Kidney (tissue), 14 donors: ENCODE measurements around the gene SEMA5B. TPM values are rescaled to one million over a fixed set of nuclear protein-coding genes. Genes with fewer than 3 reads are reported as not detected.
A peak's percentile ranks its signal among the peaks of the same experiment; 100 is the strongest.

Experiments
- DNase-seq, 5 donors: peaks; one replicate each; pipeline ENCODE4 v3.0.0-alpha.2; 2013 to 2020
- FAIRE-seq: peaks from 2 replicates; lab custom pipeline; 2012; peaks lifted over from hg19 to GRCh38; lab: Jason Lieb, UNC
- H3K27ac ChIP-seq, 2 donors: one replicate each; pipeline ENCODE4 v1.7.0; 2013; ENCODE audit warnings: low read depth in 2 of 2, low read length in 2 of 2, inconsistent platforms in 1 of 2
- H3K27me3 ChIP-seq: one replicate; pipeline ENCODE4 v1.7.1; 2013; ENCODE audit warnings: low read length, inconsistent platforms; ENCODE audit not compliant: control insufficient read depth, insufficient read depth
- H3K36me3 ChIP-seq, 3 donors: one replicate each; pipeline versions ENCODE4 v1.7.0 to v1.7.1; 2013; ENCODE audit warnings: low read length in 3 of 3, control low read depth in 1 of 3, inconsistent platforms in 1 of 3; ENCODE audit not compliant: insufficient read depth in 3 of 3, control insufficient read depth in 2 of 3
- H3K4me1 ChIP-seq, 3 donors: one replicate each; pipeline versions ENCODE4 v1.7.0 to v1.7.1; 2013; ENCODE audit warnings: low read length in 3 of 3, inconsistent platforms in 1 of 3, low read depth in 1 of 3; ENCODE audit not compliant: control insufficient read depth in 2 of 3, insufficient read depth in 2 of 3
- H3K4me3 ChIP-seq, 3 donors: one replicate each; pipeline versions ENCODE4 v1.7.0 to v1.8.1; 2013; ENCODE audit warnings: low read length in 3 of 3, control low read depth in 1 of 3, inconsistent platforms in 1 of 3
- H3K9ac ChIP-seq, 3 donors: one replicate each; pipeline versions ENCODE4 v1.7.0 to v1.7.1; 2013; ENCODE audit warnings: low read length in 3 of 3, control low read depth in 1 of 3, inconsistent platforms in 1 of 3
- H3K9me3 ChIP-seq, 3 donors: one replicate each; pipeline versions ENCODE4 v1.7.0 to v1.7.1; 2013; ENCODE audit warnings: low read length in 3 of 3, control low read depth in 1 of 3, inconsistent platforms in 1 of 3; ENCODE audit not compliant: control insufficient read depth in 2 of 3, insufficient read depth in 1 of 3
- CTCF ChIP-seq: IDR thresholded peaks from 3 replicates; pipeline ENCODE4 v1.5.1; 2012; ENCODE audit warnings: mild to moderate bottlenecking, moderate library complexity, borderline replicate concordance; ENCODE audit not compliant: insufficient read depth; ENCODE audit errors: extremely low read depth
- intact Hi-C: fragments of 100-400 bp; cut with DNase I; formaldehyde crosslinking; loops from one replicate; pipeline ENCODE4 v1.11.1; 2022
- polyA plus RNA-seq: library from polyadenylated mRNA; stranded (reverse); fragments of 350-450 nt; fragmentation: Illumina TruSeq; extraction: RNeasy Lipid Tissue Mini Kit (QIAGEN cat#74804); gene quantifications from one replicate; pipeline ENCODE4 v1.2.3, GENCODE V29; 2014; ENCODE audit warnings: low read depth, low replicate concordance; ENCODE audit not compliant: insufficient read depth
- total RNA-seq: library from RNA; stranded (reverse); fragmentation: NEBNext Ultra II Directional; extraction: Animal tissue kit (Norgen Biotek cat#: 25700); gene quantifications from one replicate; pipeline ENCODE4 v1.2.1, GENCODE V29; 2021
- donor health status: control.
- donor health status: control.
- donor health status: control.
- donor health status: control.
- donor health status: control.
- donor health status: DM: yes; HTN: yes; CAD: no.
- donor health status: Normal renal cell carcinoma (clear cell type).

The SEMA5B gene
- total and polyA plus RNA-seq, 2 donors from 2014 or later: 6.6 to 8.4 TPM

DNA sequence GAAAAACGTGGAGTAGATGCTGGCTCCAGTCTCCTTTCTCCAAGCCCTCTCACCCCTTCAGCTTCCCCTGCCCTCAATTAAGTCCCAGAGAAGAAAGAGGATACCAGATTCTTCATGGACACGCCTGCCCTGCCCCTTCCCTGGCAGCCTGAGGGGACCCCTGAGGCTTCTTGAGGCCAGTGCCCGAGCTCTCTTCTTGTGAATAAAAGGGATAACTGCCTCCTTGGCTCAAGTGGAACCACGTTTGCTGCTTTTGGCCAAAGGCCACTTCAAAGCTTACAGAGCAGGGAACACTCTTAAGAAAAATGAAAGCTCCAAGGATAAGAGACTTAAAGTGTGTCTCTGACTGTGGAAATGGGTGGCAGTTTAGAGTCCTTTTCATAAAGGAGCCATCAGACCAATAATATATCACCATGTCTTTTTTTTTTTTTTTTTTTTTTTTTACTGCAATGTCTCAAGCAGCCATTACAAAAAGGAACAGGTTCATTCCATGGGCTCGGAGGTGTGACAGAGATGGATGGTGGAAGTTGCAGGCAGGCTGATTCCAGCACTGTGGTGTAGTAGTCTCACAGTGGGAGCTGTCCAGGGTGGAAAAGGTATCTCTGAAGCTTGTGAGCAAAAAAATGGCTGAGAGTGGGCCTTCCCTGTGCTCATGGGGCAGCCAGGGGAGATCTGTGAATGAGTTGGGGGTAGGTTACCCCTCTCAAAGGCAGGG is 108.8 kb downstream of the SEMA5B start:
- no peak for TF ChIP-seq CTCF
- H3K9me3 ChIP-seq: no peaks in the 10 kb centered on the region
- H3K4me3 ChIP-seq: no peak overlapping the region
- H3K4me1 ChIP-seq: peaks cover 0 to 3% (median 0%) of the 10 kb centered on the region in 3 donors
- intact Hi-C loops: no loop called here
- H3K27me3 ChIP-seq: peaks cover 3% of the 10 kb centered on the region
- H3K9ac ChIP-seq: no peak overlapping the region
- H3K36me3 ChIP-seq: no peaks in the 10 kb centered on the region
- FAIRE-seq: no peak
- H3K27ac ChIP-seq: no peak overlapping the region
- peak in 3 of 5 donors; percentile 53 to 68 (median 64) for DNase-seq

DNA sequence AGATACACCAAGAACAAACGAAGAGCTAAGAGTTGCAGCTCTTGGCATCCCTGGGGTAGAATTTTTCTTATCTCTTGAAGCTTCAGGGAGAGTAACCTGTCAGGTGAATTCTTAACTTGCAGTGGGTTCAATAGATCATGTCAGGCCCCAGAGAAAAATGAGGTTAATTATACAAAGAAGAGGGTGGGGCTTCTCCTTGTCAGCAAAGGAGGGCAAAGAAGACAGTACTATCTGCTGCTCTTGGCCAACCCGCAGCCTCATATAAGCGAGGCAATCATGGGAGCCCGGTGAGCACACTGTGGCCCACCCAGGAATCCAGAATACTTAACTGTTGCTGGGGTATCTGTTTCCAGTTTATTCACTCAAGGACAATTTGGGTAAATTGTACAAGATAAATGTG is 110.2 kb downstream of the SEMA5B start:
- no peak overlapping the region for H3K4me3 ChIP-seq
- no peak for FAIRE-seq
- TF ChIP-seq CTCF: no peak
- no peak for DNase-seq
- H3K9ac ChIP-seq: no peak overlapping the region
- H3K36me3 ChIP-seq: no peaks in the 10 kb centered on the region
- no peaks in the 10 kb centered on the region for H3K9me3 ChIP-seq
- no peak overlapping the region for H3K27ac ChIP-seq
- no peaks in the 10 kb centered on the region for H3K27me3 ChIP-seq
- intact Hi-C loops: no loop called here
- peaks cover 0 to 3% (median 0%) of the 10 kb centered on the region in 3 donors for H3K4me1 ChIP-seq

- no peak for TF ChIP-seq CTCF
- Histone ChIP-seq H3K36me3 (no peaks in the 10 kb centered on the region), H3K9me3 (no peaks in the 10 kb centered on the region), H3K27ac (no peak overlapping the region), H3K4me1 (no peaks in the 10 kb centered on the region), H3K4me3 (no peak overlapping the region), H3K27me3 (no peaks in the 10 kb centered on the region), H3K9ac (no peak overlapping the region)
- intact Hi-C loops: no loop called here
- DNase-seq: no peak
- no peak for FAIRE-seq
These were observed 111.0 kb downstream of the SEMA5B start for GRCh38 chr3:122916580-122916979.
